Loucy (cell line): ENCODE data around the gene SNX21.

ENCODE experiments used
- H2AFZ ChIP-seq: fragments of 200-600 bp; sonication (generic); 2 replicates; pipeline ENCODE4 v1.6.0; 2016; ENCODE audit warnings: antibody characterized with exemption, mild to moderate bottlenecking, low read length, moderate library complexity
- H3F3A ChIP-seq: fragments of 200-600 bp; 2 replicates; pipeline ENCODE4 v1.6.0; 2016; ENCODE audit warnings: antibody characterized with exemption, low read depth, mild to moderate bottlenecking
- H3K27me3 ChIP-seq: fragments of 200-600 bp; sonication (generic); 2 replicates; pipeline ENCODE4 v1.6.1; 2014; ENCODE audit warnings: low read length, mild to moderate bottlenecking; ENCODE audit not compliant: insufficient read depth, poor library complexity, severe bottlenecking
- H3K36me3 ChIP-seq: fragments of 200-600 bp; sonication (generic); 2 replicates; pipeline ENCODE4 v1.6.1; 2016; ENCODE audit warnings: low read length; ENCODE audit not compliant: insufficient read depth
- H3K4me1 ChIP-seq: fragments of 200-600 bp; sonication (generic); 2 replicates; pipeline ENCODE4 v1.5.1; 2014; ENCODE audit warnings: low read length, mild to moderate bottlenecking; ENCODE audit not compliant: insufficient read depth, poor library complexity, severe bottlenecking
- H3K4me2 ChIP-seq: fragments of 200-600 bp; sonication (generic); 2 replicates; pipeline ENCODE4 v1.6.0; 2014; ENCODE audit warnings: antibody characterized with exemption, low read length, low read depth, mild to moderate bottlenecking; ENCODE audit not compliant: poor library complexity, severe bottlenecking
- H3K4me3 ChIP-seq: fragments of 200-600 bp; sonication (generic); 2 replicates; pipeline ENCODE4 v1.5.1; 2014; ENCODE audit warnings: low read length, mild to moderate bottlenecking, mixed read lengths; ENCODE audit not compliant: poor library complexity, severe bottlenecking
- H3K79me2 ChIP-seq: fragments of 200-600 bp; sonication (generic); 2 replicates; pipeline ENCODE4 v1.6.1; 2014; ENCODE audit warnings: low read length; ENCODE audit not compliant: insufficient read depth
- H3K9ac ChIP-seq: fragments of 200-600 bp; sonication (generic); 2 replicates; pipeline ENCODE4 v1.6.0; 2014; ENCODE audit warnings: mild to moderate bottlenecking, low read depth, low read length, moderate library complexity; ENCODE audit not compliant: poor library complexity, severe bottlenecking
- H3K9me2 ChIP-seq: fragments of 200-600 bp; sonication (generic); replicated peaks from 2 replicates; pipeline ENCODE4 v1.6.1; 2016; ENCODE audit warnings: low read depth, low read length, mixed read lengths
- H3K9me3 ChIP-seq: fragments of 200-600 bp; sonication (generic); 2 replicates; pipeline ENCODE4 v1.6.1; 2014; ENCODE audit warnings: mild to moderate bottlenecking, antibody characterized with exemption, low read length, low read depth; ENCODE audit not compliant: insufficient read depth
- H4K20me1 ChIP-seq: fragments of 200-600 bp; sonication (generic); 2 replicates; pipeline ENCODE4 v1.6.0; 2014; ENCODE audit warnings: antibody characterized with exemption, low read length, mild to moderate bottlenecking; ENCODE audit not compliant: insufficient read depth, poor library complexity, severe bottlenecking
- CTCF ChIP-seq: fragments of 200-600 bp; sonication (generic); conservative IDR thresholded peaks from 2 replicates; pipeline ENCODE4 v1.5.1; 2014; ENCODE audit warnings: mild to moderate bottlenecking, antibody characterized with exemption, low read length
- EZH2phosphoT487 ChIP-seq: fragments of 200-600 bp; IDR thresholded peaks from 2 replicates; pipeline ENCODE4 v1.6.1; 2018; ENCODE audit warnings: antibody characterized with exemption, mild to moderate bottlenecking, moderate library complexity, borderline replicate concordance

The SNX21 gene

GRCh38 chr20:45863543-45864470 is 30.2 kb downstream of the SNX21 start:
- Histone ChIP-seq H3F3A (no peaks in the 10 kb centered on the region), H3K79me2 (peaks cover 9% of the 10 kb centered on the region), H3K27me3 (no peaks in the 10 kb centered on the region), H3K4me3 (no peak overlapping the region), H3K9ac (no peak overlapping the region), H3K9me2 (no peaks in the 10 kb centered on the region), H2AFZ (no peak overlapping the region), H3K4me2 (no peak overlapping the region), H3K36me3 (no peaks in the 10 kb centered on the region), H3K9me3 (no peaks in the 10 kb centered on the region), H4K20me1 (peaks cover under 1% of the 10 kb centered on the region), H3K4me1 (peaks cover 18% of the 10 kb centered on the region)
- no peak for TF ChIP-seq CTCF
- no peak for TF ChIP-seq EZH2phosphoT487

GRCh38 chr20:45866454-45866853 is 32.9 kb downstream of the SNX21 start:
- Histone ChIP-seq H3K4me2 (no peak overlapping the region), H3F3A (no peaks in the 10 kb centered on the region), H2AFZ (no peak overlapping the region), H3K4me3 (no peak overlapping the region), H3K36me3 (no peaks in the 10 kb centered on the region), H3K9me2 (no peaks in the 10 kb centered on the region), H4K20me1 (no peaks in the 10 kb centered on the region), H3K27me3 (no peaks in the 10 kb centered on the region), H3K79me2 (0 out of 2 replicates have a peak, but pooled peaks cover 3% of the 10 kb centered on the region), H3K9ac (no peak overlapping the region), H3K9me3 (no peaks in the 10 kb centered on the region), H3K4me1 (no peaks in the 10 kb centered on the region)
- TF ChIP-seq EZH2phosphoT487 (no peak), CTCF (no peak)

GRCh38 chr20:45867136-45867818 is 33.7 kb downstream of the SNX21 start:
- H3K4me2 ChIP-seq: no peak overlapping the region
- no peaks in the 10 kb centered on the region for H3K9me3 ChIP-seq
- H3F3A ChIP-seq: no peaks in the 10 kb centered on the region
- H3K9me2 ChIP-seq: no peaks in the 10 kb centered on the region
- no peaks in the 10 kb centered on the region for H4K20me1 ChIP-seq
- H3K4me1 ChIP-seq: no peaks in the 10 kb centered on the region
- no peaks in the 10 kb centered on the region for H3K36me3 ChIP-seq
- H3K4me3 ChIP-seq: no peak overlapping the region
- 0 out of 2 replicates have a peak, but pooled peaks cover 3% of the 10 kb centered on the region for H3K79me2 ChIP-seq
- no peaks in the 10 kb centered on the region for H3K27me3 ChIP-seq
- no peak overlapping the region for H3K9ac ChIP-seq
- TF ChIP-seq EZH2phosphoT487 (no peak), CTCF (no peak)
- no peak overlapping the region for H2AFZ ChIP-seq
